GM18907 (cell line): ENCODE results near the gene CPVL.

ENCODE experiments used
- ATAC-seq: cut with Tn5 transposase; IDR thresholded peaks from one replicate; pipeline ENCODE4 v1.9.1; 2021; ENCODE audit warnings: mild to moderate bottlenecking, moderate library complexity; ENCODE audit not compliant: unreplicated experiment

Gene CPVL

DNA sequence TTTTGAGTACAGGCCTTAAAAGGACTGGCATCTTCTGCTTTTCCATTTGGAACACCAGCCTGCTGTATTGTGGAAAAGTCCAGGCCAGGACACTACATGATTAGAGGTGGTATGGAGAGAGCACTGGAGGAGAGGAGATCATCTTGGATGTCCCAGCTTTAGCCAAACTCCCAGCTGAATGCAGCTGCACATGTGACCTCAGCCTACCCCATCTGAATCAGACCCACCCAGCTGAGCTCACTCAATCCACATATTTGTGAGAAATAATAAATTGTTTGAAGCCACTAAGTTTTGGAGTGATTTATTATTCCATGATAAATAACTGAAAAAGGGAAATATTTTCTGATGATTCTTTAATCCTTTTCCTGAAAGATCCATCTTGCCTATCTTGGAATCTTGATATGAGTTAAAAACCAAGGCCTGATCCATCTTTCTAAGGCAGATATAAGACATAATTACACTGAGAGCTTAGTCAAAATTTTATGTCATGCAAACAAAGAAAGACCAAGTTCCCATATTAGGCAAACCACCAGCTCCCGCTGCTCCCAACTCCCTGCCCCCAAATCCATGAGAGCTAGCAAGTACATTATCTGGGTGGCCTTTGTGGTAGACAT lies 133.1 kb downstream of the CPVL start:
- ATAC-seq: no peak

DNA sequence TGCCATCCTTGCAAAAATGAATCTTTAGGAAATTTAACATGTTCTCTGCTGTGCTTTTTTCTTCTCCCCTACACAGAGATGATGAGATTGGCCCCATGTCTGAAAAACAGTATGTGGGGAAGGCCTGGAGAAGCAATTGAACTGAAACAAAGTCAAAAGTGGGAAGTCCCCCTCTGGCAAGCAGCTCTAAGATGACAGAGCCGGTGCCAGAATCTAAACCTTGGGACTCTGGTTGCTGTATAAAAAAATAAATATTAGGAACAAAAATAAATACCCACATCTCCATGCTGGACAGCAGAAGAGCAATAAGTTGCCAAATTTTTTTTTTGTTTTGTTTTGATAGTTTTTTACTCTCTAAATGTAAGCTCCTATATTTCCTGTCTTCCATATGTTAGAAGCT lies 136.4 kb downstream of the CPVL start:
- no peak for ATAC-seq

DNA sequence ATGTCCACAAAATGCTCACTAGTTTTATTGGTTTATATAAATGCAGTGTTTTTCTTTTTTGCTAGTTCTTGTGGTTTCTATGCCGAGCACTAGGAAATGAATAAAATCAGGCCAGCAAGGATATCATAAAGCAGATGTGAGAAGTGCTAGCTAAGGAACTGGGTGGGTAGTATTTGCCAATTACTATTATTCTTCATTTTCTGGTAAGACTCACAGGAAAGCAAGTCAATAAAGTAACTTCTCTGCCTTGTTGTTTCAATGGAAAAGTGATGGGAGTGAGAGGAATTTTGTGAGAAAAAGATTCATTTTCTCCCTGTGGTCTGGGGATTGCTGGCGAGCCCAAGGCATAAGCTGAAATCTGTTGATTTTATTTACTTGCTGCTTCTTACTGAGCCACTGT lies 137.7 kb downstream of the CPVL start:
- no peak for ATAC-seq

DNA sequence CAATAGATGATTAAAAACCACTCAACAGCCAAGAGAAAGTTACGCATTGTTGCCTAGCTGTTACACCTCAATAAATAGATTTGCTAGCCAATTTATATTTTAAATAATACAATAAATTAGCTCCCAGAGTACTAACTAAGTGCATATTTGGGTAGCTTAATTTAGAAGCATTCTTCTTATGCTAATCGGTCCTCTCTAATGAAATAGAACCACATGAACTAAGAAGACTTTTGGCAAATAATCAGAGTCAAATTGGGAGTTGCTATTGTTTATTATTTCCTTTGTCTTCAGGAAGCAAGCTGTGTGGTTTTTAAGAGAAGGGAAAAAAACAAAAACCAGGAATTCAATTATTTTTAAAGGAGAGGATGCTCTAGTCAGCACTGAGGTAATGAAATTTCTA lies 139.2 kb downstream of the CPVL start:
- no peak for ATAC-seq

DNA sequence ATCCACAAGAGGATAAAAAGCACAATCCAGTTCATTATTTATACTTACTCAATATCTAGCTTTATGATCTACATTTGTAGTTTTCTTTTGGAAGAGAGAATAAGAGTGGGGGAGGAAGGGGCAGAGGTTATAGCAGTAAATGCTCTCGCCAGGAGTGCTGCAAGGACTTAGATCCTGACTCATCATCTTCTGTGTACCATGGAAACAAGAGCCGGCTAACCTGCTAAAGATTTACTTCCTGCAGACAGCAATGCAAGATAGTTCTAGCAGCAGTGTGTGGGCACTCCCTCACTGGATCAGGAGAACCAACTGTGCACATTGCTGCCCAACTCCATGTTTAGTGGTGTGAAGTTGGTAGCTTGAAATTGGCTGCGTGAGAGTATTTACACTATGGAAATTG lies 140.5 kb downstream of the CPVL start:
- no peak for ATAC-seq

DNA sequence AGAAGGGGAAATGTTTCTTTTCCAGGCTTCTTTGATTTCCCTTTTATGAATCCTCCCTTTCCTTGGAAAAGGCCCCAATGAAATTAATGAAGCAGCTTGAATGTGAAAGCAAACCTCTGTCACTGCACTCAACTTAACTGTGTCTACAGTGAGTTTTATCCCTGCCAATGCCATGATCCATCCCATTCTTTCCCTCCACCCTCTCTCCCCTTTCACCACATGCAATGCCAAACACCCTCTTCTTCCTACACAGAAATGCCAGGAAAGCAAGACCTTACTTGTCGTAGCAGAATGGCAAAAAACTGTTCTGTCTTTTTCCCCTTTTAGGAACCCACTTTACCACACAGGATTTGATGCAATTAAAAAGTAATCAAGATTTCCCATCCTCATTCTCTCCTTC lies 140.9 kb downstream of the CPVL start:
- ATAC-seq: no peak

DNA sequence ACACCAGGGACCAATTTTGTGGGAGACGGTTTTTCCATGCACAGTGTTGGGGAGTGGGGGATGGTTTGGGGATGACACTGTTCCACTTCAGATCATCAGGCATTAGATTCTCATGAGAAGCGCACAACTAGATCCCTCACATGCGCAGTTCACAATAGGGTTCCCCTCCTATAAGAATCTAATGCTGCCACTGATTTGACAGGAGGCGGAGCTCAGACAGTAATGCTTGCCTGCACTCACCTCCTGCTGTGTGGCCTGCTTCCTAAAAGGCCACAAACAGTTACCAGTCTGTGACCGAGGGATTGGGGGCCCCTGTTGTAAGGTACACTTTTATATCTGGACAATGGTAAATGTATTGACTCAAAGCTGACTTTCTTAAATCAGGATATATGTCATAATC lies 142.6 kb downstream of the CPVL start:
- ATAC-seq: no peak

DNA sequence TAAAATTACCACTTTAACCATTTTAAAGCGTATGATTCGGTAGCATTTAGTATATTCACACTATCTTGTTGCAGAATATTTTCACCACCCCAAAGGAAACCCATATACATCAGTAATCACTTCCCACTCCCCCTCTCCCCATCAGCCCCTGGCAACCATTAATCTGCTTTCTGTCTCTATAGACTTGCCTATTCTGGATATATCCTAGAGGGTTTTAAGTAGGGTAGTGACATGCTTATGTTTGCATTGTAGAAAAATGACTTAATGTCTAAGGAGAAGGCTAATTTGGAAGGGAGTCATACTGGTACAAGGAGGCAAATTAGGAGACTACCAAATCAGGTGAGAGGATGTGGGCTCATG lies 145.6 kb downstream of the CPVL start:
- no peak for ATAC-seq

DNA sequence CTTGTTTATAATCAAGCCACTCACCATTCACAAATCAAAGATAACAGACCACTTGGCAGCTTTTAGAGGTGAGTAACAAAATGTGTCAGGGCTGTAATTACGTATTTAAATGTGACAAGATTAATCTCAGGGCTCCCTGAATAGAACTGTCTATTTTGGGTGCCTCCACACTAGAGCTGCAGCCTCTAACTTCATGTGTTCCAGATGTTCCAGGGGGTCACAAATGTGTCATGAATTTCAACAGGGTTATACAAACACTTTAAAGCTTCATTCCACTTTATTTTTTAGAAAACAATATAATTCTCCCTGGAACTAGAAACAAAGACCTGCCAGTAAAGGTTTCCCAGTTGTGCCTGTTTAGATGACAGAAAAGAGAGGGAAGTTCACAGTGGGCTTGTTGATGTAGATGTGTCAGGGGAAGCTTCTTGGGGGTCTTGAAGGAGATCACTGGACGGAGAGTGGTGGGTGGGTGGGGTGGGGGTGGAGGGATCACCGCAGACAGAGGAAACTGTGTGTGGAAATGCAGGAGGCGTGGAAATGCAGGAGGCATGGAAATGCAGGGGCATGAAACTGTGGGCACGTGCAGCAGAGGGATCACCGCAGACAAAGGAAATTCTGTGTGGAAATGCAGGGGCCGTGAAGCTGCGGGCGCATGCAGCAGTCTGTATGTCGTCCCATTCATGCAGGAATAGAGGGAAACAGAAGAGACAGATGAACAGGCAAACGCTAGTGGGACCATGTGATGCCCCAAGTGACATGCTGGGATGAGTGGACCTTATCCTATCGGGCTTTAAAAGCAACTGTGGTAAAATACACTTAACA lies 146.2 kb downstream of the CPVL start:
- ATAC-seq: no peak

DNA sequence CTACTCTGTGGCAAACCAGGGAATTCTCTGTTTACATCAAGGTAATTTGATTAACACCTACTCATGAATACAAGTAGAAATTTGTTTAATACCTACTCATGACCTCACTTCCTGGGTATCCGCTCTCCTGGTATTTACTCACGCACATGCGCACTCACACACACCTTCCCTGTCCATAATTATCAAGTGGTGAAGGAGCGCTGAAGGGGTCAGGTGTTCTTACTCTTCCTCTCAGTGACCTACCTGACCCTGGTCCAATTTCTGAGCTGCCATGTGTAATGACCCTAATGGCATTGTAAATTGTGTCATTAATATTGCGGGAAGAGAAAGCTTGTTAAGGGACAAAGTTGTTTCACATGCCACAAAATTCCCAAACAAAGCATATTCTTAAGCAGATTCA lies 146.9 kb downstream of the CPVL start:
- no peak for ATAC-seq

DNA sequence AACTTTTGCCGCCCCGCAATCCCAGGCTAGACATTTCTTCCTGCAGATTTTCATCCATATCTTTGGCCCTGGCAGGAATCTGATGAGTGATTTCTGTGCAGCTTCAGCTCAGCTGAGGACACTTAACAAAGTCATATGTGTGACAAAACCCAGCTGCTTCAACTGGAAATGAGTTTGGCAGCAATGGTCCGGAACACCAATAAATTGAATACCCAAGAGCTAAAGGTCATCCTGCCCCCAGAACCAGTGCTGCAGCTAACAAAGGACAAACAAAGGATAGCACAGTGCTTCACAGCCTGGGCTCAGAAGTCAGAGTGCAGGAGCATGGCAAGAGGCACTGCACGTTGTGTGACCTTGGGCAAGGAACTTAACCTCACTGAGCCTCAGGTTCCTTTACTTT lies 148.2 kb downstream of the CPVL start:
- ATAC-seq: no peak

DNA sequence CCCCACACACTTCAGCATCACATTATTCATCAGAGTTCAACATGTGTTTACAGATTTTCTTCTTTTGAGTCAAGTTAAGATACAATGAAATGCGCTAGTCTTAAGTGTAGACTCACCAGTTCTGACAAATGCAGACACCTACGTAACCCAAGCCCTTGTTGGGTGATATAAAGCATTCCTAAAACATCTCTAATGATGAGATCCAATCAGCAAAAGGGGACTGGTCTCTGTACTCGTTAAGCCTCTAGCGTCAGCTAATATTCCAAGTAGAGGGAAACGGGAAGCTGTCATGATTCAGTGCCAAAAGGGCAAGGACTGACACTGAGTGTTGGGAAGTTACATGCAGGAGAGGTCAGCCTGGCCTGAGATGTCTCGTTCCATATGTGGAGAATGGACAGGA lies 149.5 kb downstream of the CPVL start:
- no peak for ATAC-seq

DNA sequence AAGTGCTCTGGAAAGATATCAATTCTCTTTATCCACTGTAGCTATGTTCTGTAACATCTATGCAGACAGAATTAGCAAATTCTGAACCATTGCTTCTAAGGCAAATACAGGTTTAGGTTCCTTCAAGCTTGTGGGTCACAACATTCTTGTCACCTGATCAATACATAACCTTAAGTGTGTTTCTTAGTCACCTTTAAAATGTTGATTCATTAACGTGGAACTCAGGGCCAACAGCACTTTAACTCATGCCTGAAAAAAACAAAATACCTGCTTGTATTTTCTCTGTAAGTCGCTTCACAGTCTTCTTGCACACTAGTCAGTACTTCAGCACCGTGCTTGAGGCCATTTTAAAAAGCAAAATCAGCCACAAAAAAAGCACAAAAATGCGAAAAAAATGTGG lies 153.0 kb downstream of the CPVL start:
- ATAC-seq: no peak

DNA sequence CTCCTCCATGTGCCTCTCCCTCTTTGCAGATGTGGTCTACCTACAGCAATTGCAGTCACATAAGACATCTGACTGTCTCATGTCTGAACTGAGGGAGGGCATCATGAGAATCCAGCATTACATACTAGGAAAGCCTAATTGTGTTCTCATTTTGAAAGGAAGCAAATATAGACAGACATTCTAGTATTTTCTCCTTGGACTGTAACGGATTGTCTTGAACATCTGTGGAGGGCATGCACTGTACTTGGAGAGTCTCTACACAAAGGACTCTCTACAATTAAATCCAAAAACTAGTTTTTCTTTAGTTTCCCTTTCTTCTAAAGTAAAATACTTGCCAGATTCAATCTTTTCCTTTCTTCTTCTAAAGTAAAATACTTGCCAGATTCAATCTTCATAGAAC lies 153.5 kb downstream of the CPVL start:
- no peak for ATAC-seq

DNA sequence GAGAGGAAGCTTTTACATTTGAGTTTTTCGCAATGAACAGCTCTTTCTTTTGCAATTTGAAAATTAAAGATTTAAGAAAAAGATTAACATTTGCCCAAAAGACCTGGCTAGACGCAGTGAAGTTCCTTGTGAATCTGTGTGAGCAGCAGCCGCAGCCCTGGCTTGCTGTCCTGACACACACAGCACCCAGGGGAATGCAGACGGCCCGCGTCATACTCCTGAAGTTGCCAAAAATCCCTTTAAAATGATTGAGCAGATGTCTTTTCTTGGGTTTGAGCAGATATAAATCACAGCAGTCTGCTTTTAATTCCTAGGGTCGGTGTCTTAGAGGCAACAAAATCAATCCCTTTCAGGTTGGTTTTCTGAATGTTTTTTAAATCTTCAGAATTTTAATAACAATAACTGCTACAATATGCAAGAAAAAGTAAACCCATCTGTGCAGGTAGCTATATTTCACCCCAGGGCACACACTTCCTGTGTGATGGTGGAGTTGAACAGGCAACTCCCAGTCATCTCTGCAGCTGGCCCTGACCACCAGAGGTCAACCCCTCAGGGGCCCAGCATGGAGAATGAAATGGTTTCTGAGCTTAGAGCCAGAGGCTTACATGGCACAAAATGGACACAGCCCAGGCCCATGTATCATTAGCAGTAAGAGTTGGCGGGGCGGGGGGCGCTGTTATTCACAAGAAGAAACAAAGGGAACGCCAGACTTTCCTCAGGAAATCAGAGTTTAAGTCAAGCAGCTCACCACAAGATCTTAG lies 156.0 kb downstream of the CPVL start:
- no peak for ATAC-seq

DNA sequence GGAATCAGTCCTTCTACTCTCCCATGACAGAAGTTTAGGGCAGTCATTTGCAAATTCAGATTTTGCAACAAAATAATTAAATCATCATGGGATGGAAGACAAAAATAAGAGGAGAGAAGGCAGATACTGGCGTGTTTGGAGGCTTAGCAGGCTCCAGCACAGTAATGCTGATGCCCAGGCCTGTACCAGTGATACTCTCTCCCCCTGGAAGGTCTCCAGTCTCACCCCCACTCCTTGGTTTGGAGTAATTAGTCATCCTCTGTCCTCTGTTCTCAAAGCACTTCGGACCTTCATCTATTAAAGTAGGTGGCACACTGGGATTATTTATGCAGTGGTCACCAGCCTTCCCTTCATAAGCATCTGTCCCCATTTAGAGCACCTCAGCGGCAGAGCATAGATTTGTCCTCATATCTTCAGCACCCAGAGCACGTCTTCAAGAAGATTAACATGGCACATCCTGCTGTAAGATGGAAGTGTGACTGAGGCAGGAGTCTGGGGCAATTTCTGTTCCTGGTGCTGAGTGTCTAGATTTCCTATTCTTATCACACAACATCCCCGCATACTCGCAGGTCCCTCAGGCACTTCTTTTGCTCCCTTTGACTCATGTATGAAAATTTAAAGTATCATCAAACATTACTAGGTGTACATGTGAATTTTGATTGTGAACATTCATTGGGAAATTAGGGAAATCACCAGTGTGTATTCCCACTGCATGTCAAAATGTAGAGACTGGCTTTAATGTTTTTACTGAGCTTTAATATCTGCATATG lies 156.9 kb downstream of the CPVL start:
- no peak for ATAC-seq

DNA sequence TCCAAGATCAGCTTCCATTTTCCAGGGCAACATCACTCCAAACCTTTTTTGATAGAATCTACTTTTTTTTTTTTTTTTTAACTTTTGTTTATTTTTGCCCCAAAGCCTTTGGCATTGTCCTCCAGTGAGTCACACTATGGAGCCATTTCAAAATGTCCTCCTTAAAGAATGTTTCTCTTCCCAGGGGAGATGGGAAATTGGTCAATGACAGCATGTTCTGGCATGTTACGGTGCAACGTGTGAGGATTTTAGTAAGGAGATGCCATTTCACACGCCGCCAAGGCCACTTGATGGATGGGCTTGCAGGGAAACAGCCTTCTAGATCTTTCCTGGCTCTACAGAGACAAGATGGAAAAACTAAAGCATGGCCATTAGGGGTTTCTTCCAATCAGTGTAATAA lies 157.5 kb downstream of the CPVL start:
- ATAC-seq: no peak

DNA sequence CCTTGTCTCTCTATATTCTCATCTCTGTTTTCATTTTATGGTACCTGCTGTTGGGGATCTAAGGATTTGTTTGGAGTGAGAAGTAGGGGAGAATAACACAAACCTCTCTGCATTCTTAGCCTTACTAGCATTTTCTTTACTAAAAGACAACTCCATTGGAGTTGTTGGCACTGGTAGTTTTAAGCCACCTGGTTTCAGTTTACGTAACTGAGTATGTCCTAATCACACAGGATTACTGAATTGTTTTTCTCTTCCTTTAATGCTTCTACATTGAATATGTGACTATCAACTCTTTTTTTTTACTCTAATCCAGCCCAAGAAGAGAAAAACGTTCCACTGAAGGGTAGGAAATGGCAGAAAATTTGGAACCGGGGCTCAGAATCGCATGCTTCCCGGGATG lies 158.2 kb downstream of the CPVL start:
- ATAC-seq: no peak

DNA sequence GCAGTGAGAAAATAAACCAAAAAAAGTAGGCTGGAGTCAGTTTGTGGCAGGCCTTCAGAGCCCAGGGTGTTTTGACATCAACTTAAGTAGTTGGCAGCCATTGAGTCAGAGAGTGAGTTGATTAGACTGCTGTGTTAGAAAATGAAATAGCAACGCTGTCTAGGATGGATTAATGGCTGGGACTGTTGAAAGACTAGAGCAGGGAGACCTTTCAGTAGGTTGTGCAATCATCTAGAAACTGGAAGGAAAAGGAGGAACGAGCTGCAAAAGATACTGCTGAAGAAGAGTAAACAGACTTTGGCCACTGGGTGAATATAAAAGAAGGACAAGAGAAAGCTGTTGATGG lies 159.6 kb downstream of the CPVL start:
- no peak for ATAC-seq

DNA sequence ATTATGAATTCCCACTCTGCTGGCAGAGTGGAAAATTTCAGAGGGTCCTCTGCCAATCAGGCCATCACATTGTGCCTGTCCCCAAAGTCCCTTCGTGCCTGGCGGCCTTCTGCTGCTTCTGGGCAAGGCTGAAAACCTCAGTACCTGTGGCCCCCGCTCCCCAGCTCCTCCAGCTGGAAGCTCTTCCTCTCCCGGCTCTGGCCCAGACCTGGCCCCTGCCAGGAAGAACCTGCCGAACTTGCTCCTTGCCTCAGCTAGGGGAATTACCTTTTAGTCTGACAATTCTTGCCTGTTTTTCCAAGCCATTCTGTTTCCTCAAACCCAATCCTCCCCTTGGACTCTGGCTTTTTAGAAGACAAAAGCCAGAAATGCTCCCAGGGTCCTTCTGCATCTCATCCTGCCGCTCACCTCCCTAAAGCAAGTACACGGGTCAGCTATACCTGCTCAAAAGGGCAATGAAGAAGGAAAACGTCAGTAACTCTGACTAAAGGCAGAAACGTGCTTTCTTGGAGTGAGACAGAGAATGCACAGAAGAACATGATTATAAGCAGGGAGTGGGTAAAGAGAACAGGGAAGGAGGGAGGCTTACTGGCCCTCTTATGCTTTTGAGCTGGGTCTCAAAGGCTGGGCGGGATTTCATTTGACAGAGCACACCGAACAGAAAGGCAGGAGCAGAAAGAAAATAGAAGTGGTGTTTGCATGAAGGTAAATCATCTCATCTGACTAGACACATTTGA lies 160.1 kb downstream of the CPVL start:
- no peak for ATAC-seq

DNA sequence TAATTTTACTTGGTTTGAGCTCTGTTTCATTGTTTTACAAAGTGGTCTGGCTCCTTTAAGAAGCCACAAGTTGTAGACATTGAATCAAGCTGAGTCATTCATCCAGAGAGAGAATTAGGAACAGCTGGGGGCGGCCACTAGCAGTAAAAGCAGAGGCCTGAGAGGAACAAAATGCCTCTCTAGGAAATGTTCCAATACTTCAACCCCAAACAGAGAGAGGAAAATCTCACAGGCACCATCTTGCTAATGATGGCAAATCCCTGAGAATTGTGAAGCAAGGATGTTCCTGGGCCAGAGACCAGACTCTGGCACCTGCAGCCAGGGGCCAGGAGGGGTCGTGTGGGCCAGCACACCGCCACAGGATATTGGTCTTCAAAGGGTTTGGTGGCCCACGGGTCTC lies 161.7 kb downstream of the CPVL start:
- ATAC-seq: no peak
